ENCODE measurements around the gene RAB8A. TPM values are rescaled to one million over a fixed set of nuclear protein-coding genes. Genes with fewer than 3 reads are reported as not detected.

Gene RAB8A
- total and polyA plus RNA-seq, 2 donors from 2014 or later: 38.5 to 75.6 TPM

GRCh38 chr19:16068696-16069259 is 42.9 kb upstream of the RAB8A start:
- peak overlapping the region in 2 of 3 donors; percentile 9 to 39 for H3K4me3 ChIP-seq (ENCODE audit: low read length in 3 of 3)
- TF ChIP-seq CTCF (IDR thresholded peaks at IDR 0.05; ENCODE audit: borderline replicate concordance, extremely low read depth, insufficient read depth): no peak
- H3K27me3 ChIP-seq (ENCODE audit: control insufficient read depth, insufficient read depth, low read length): no peaks in the 10 kb centered on the region
- DNase-seq: peak in 1 of 5 donors; percentile 39
- H3K9me3 ChIP-seq (ENCODE audit: control insufficient read depth in 2 of 3, insufficient read depth in 1 of 3, low read length in 3 of 3): no peaks in the 10 kb centered on the region
- intact Hi-C loops (cut with DNase I): no loop called here
- H3K27ac ChIP-seq (ENCODE audit: low read depth in 2 of 2, low read length in 2 of 2): peak overlapping the region in 1 of 2 donors; percentile 32
- H3K36me3 ChIP-seq (ENCODE audit: control insufficient read depth in 2 of 3, insufficient read depth in 3 of 3, low read length in 3 of 3): no peaks in the 10 kb centered on the region
- no peak for FAIRE-seq
- H3K4me1 ChIP-seq (ENCODE audit: control insufficient read depth in 2 of 3, insufficient read depth in 2 of 3, low read depth in 1 of 3, low read length in 3 of 3): peaks cover 0 to 10% (median 0%) of the 10 kb centered on the region in 3 donors
- no peak overlapping the region for H3K9ac ChIP-seq (ENCODE audit: low read length in 3 of 3)

DNA sequence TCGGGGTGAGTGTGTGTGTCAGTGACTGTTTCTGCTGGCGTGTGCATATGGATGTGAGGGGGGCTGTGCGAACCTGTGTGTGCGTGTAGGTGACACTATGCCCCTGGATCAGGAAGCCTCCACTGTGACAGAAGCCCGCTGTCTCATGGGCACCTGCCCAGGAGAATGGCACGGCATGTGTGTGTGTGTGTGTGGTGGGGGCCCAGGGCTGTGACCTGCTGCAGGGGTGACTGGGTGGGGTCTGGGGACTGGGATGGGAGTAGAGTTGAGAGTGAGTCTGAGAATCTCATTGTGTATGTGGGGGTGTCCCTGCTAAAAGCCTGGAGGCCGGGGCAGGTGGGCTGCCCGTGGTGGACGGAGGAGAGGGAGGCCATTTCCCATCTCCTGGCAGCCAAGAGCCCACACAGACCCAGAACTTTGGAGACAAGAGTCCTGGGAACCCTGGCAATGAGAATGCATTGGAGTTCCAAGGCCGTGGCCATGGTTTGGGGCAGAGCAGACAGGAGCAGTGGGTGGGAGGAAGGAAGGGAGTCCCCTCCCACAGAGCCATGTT is 41.8 kb upstream of the RAB8A start:
- intact Hi-C loops (cut with DNase I): no loop called here
- Histone ChIP-seq H3K27ac (ENCODE audit: low read depth in 2 of 2, low read length in 2 of 2) (peak overlapping the region; percentile 67 to 78), H3K27me3 (ENCODE audit: control insufficient read depth, insufficient read depth, low read length) (no peaks in the 10 kb centered on the region), H3K36me3 (ENCODE audit: control insufficient read depth in 2 of 3, insufficient read depth in 3 of 3, low read length in 3 of 3) (no peaks in the 10 kb centered on the region), H3K9ac (ENCODE audit: low read length in 3 of 3) (peak overlapping the region in 1 of 3 donors; percentile 7), H3K4me3 (ENCODE audit: low read length in 3 of 3) (no peak overlapping the region), H3K4me1 (ENCODE audit: control insufficient read depth in 2 of 3, insufficient read depth in 2 of 3, low read depth in 1 of 3, low read length in 3 of 3) (peaks cover 0 to 10% (median 0%) of the 10 kb centered on the region in 3 donors), H3K9me3 (ENCODE audit: control insufficient read depth in 2 of 3, insufficient read depth in 1 of 3, low read length in 3 of 3) (no peaks in the 10 kb centered on the region)
- DNase-seq (peak in 1 of 5 donors; percentile 35), FAIRE-seq (no peak)
- no peak for TF ChIP-seq CTCF (IDR thresholded peaks at IDR 0.05; ENCODE audit: borderline replicate concordance, extremely low read depth, insufficient read depth)

DNA sequence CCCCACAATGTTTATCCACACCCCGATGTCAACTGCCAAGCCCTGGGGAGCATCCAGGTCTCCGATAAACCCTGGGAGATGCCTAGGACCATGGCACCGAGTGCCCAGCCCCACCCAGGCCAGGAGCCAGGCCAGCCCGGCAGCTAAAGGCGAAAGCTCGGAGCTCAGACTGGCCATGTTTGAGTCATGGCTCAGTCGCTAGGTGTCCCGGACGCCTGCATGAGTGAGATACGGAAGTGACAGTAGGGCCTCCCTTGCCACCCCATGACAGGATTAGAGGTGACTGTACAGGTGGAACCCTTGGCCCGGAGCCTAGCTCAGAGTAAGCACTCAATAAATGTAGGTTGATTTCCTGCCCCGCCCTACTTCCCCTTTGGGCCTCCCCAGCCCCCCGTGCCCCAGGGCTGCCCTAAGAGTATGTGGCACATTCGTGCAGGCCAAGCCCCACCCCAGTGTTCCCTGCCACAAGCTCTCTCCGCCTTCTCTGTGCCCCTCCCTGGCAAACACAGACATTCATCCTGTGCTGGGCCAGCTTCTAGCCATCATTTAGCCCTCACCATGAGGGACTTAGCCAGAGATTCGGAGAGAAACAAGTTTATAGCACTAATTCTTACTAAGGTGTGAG is 41.2 kb upstream of the RAB8A start:
- Histone ChIP-seq H3K4me3 (ENCODE audit: low read length in 3 of 3) (no peak overlapping the region), H3K27ac (ENCODE audit: low read depth in 2 of 2, low read length in 2 of 2) (peak overlapping the region; percentile 67 to 78), H3K36me3 (ENCODE audit: control insufficient read depth in 2 of 3, insufficient read depth in 3 of 3, low read length in 3 of 3) (no peaks in the 10 kb centered on the region), H3K27me3 (ENCODE audit: control insufficient read depth, insufficient read depth, low read length) (no peaks in the 10 kb centered on the region), H3K4me1 (ENCODE audit: control insufficient read depth in 2 of 3, insufficient read depth in 2 of 3, low read depth in 1 of 3, low read length in 3 of 3) (peaks cover 0 to 10% (median 0%) of the 10 kb centered on the region in 3 donors), H3K9me3 (ENCODE audit: control insufficient read depth in 2 of 3, insufficient read depth in 1 of 3, low read length in 3 of 3) (no peaks in the 10 kb centered on the region), H3K9ac (ENCODE audit: low read length in 3 of 3) (peak overlapping the region in 1 of 3 donors; percentile 7)
- FAIRE-seq: no peak
- intact Hi-C loops (cut with DNase I): no loop called here
- no peak for TF ChIP-seq CTCF (IDR thresholded peaks at IDR 0.05; ENCODE audit: borderline replicate concordance, extremely low read depth, insufficient read depth)
- DNase-seq: peak in 2 of 5 donors; percentile 34 to 91

Measured in kidney (tissue), 14 donors.